Esophagus squamous epithelium (tissue), 4 donors: ENCODE measurements around the gene ITPKB.

Experiments used
- CTCF ChIP-seq, 6 experiments: fragments of 450-650 bp in 4 of 6; fragments of 200-600 bp in 2 of 6; sonication (generic) in 2 of 6; IDR thresholded peaks; one replicate each; pipeline ENCODE4 v1.5.1; 2016 to 2019; ENCODE audit warnings: antibody characterized with exemption in 6 of 6, mild to moderate bottlenecking in 4 of 6, moderate library complexity in 4 of 6
- POLR2A ChIP-seq, 4 donors: fragments of 450-650 bp; IDR thresholded peaks; one replicate each; pipeline ENCODE4 v1.6.1; 2017; ENCODE audit warnings: antibody characterized with exemption in 4 of 4, mild to moderate bottlenecking in 4 of 4, moderate library complexity in 3 of 4

GRCh38 chr1:226664413-226665101 is 74.5 kb downstream of the ITPKB start:
- TF ChIP-seq CTCF (IDR thresholded peaks at IDR 0.05) (no peak), POLR2A (IDR thresholded peaks at IDR 0.05) (no peak)
